Measurements from ENCODE around the gene BTBD9.

GRCh38 chr6:38268342-38268741, 371.4 kb downstream of the BTBD9 start:
- TF ChIP-seq POLR2A (IDR thresholded peaks at IDR 0.05) (no peak), CTCF (IDR thresholded peaks at IDR 0.05) (no peak)
